ENCODE measurements around the gene TRAF3.
"Not testable (repeated sequence)": the region's sequence is repeated elsewhere in the genome, so short reads cannot be mapped to it uniquely, and the experiment has no call there.

TRAF3 gene

DNA sequence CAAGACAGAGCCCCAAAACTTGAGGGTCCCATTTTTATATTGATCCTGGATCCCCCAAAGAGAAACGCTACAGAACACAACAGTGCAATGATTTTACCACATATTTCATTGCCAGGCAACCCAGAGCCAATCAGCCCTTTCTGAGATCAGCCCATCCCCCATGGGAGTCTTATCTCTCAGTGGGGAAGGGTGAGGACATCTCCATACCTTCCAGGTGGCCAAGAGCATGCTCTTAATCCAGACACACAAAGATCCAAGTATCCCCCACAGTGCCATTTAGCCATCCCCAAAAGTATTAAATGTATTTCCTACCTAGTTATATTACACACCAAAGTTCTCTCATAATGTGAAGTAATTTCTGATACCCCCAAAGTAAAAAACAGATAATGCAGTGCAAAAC, 82.7 kb downstream of the TRAF3 start:
- H3K4me1 ChIP-seq (ENCODE audit: low read depth, poor library complexity, severe bottlenecking), result no peaks in the 10 kb centered on the region
- H3K27ac ChIP-seq, result no peak overlapping the region
- H3K27me3 ChIP-seq (ENCODE audit: insufficient read depth, low read depth), result no peaks in the 10 kb centered on the region
- peaks cover 24% of the 10 kb centered on the region; the same call in 1 of the 2 replicates for H3K79me2 ChIP-seq (ENCODE audit: insufficient read depth, low read depth)
- H4K20me1 ChIP-seq (ENCODE audit: insufficient read depth), result no peaks in the 10 kb centered on the region
- H3K9ac ChIP-seq, result no peak overlapping the region
- no peak overlapping the region for H3K4me3 ChIP-seq (IDR thresholded peaks at IDR 0.05; ENCODE audit: insufficient read depth, low read depth, low read length)
- no peak overlapping the region for H2AFZ ChIP-seq (ENCODE audit: low read depth)
- H3K36me3 ChIP-seq (ENCODE audit: insufficient read depth), result no peaks in the 10 kb centered on the region
- H3K4me2 ChIP-seq, result no peak overlapping the region
- TF ChIP-seq CTCF (conservative IDR thresholded peaks at IDR 0.05; ENCODE audit: low read depth, low read length), result no peak

- TF ChIP-seq CTCF (conservative IDR thresholded peaks at IDR 0.05; ENCODE audit: low read depth, low read length), result no peak
- H4K20me1 ChIP-seq (ENCODE audit: insufficient read depth), result no peaks in the 10 kb centered on the region
These were observed 85.0 kb downstream of the TRAF3 start for GRCh38 chr14:102862154-102862773.

GRCh38 chr14:102863381-102863780, 86.1 kb downstream of the TRAF3 start:
- Histone ChIP-seq H3K4me2 (no peak overlapping the region), H3K4me3 (IDR thresholded peaks at IDR 0.05; ENCODE audit: insufficient read depth, low read depth, low read length) (no peak overlapping the region), H4K20me1 (ENCODE audit: insufficient read depth) (no peaks in the 10 kb centered on the region), H2AFZ (ENCODE audit: low read depth) (no peak overlapping the region), H3K4me1 (ENCODE audit: low read depth, poor library complexity, severe bottlenecking) (no peaks in the 10 kb centered on the region), H3K79me2 (ENCODE audit: insufficient read depth, low read depth) (peaks cover 25% of the 10 kb centered on the region; the same call in 1 of the 2 replicates), H3K36me3 (ENCODE audit: insufficient read depth) (no peaks in the 10 kb centered on the region), H3K27me3 (ENCODE audit: insufficient read depth, low read depth) (no peaks in the 10 kb centered on the region), H3K27ac (no peak overlapping the region), H3K9ac (no peak overlapping the region)
- no peak for TF ChIP-seq CTCF (conservative IDR thresholded peaks at IDR 0.05; ENCODE audit: low read depth, low read length)

More at GRCh38 chr14:102862154-102862773, 85.0 kb downstream of the TRAF3 start:
- no peaks in the 10 kb centered on the region for H3K36me3 ChIP-seq (ENCODE audit: insufficient read depth)
- peaks cover 24% of the 10 kb centered on the region; the same call in 1 of the 2 replicates for H3K79me2 ChIP-seq (ENCODE audit: insufficient read depth, low read depth)
- H3K4me2 ChIP-seq, result no peak overlapping the region
- H3K4me1 ChIP-seq (ENCODE audit: low read depth, poor library complexity, severe bottlenecking), result no peaks in the 10 kb centered on the region
- H3K9ac ChIP-seq, result no peak overlapping the region
- H3K4me3 ChIP-seq (IDR thresholded peaks at IDR 0.05; ENCODE audit: insufficient read depth, low read depth, low read length), result no peak overlapping the region
- no peaks in the 10 kb centered on the region for H3K27me3 ChIP-seq (ENCODE audit: insufficient read depth, low read depth)
- no peak overlapping the region for H2AFZ ChIP-seq (ENCODE audit: low read depth)
- no peak overlapping the region for H3K27ac ChIP-seq

- not testable (repeated sequence) for H3K9ac ChIP-seq; H3K36me3 ChIP-seq (ENCODE audit: insufficient read depth); H3K4me1 ChIP-seq (ENCODE audit: low read depth, poor library complexity, severe bottlenecking); H3K27me3 ChIP-seq (ENCODE audit: insufficient read depth, low read depth); H3K4me3 ChIP-seq (IDR thresholded peaks at IDR 0.05; ENCODE audit: insufficient read depth, low read depth, low read length); H3K4me2 ChIP-seq; H3K27ac ChIP-seq; H2AFZ ChIP-seq (ENCODE audit: low read depth); H4K20me1 ChIP-seq (ENCODE audit: insufficient read depth)
- peaks cover 36% of the 10 kb centered on the region; the same call in 1 of the 2 replicates for H3K79me2 ChIP-seq (ENCODE audit: insufficient read depth, low read depth)
These were observed 88.7 kb downstream of the TRAF3 start for GRCh38 chr14:102865916-102866315.

DNA sequence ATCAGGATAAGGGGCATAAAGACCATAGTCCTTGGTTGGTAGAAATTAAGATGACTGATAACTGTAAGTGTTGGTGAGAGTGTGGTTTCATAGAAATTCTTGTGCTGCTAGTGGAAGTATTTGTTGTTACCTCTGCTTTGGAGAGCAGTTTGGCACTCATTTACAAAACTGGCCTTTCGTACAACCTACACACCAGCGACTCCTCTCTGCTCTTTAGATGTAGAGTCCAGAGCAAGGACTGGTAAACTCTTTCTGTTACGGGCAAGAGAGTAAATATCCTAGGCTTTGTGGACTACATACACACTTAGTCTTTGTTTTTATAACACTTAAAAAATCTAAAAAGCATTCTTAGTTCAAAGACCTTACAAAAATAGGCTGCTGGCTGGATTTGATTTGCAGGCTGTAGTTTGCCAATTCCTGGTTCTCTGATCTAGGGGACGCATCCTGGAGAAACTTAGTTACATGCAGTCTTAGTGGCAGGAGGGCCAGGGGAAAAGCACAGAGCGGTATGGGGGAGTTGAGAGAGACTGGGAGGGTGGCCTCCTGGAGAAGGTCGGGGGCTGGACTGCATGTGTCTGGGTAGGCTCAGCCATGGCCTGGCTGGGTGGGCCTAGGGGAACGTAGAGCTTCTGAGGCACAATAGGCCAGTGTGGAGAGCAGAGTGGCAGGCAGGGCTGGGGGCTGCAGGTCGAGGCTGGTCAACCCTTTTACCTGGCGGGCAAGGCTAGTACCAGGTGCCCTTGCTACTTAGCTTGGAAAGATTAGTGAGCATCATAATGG, 89.9 kb downstream of the TRAF3 start:
- H4K20me1 ChIP-seq (ENCODE audit: insufficient read depth), result no peaks in the 10 kb centered on the region

More for the DNA sequence above, 89.9 kb downstream of the TRAF3 start:
- no peak overlapping the region for H3K9ac ChIP-seq
- no peak for TF ChIP-seq CTCF (conservative IDR thresholded peaks at IDR 0.05; ENCODE audit: low read depth, low read length)
- H3K27me3 ChIP-seq (ENCODE audit: insufficient read depth, low read depth), result no peaks in the 10 kb centered on the region
- no peak overlapping the region for H3K27ac ChIP-seq
- H2AFZ ChIP-seq (ENCODE audit: low read depth), result no peak overlapping the region
- H3K36me3 ChIP-seq (ENCODE audit: insufficient read depth), result no peaks in the 10 kb centered on the region
- peaks cover 16% of the 10 kb centered on the region for H3K4me1 ChIP-seq (ENCODE audit: low read depth, poor library complexity, severe bottlenecking)
- no peak overlapping the region for H3K4me2 ChIP-seq
- peaks cover 28% of the 10 kb centered on the region; the same call in 1 of the 2 replicates for H3K79me2 ChIP-seq (ENCODE audit: insufficient read depth, low read depth)
- no peak overlapping the region for H3K4me3 ChIP-seq (IDR thresholded peaks at IDR 0.05; ENCODE audit: insufficient read depth, low read depth, low read length)
